Nucleus accumbens (tissue), 56 donors: Measurements from ENCODE around the gene UBASH3A.
"Not testable (repeated sequence)": the region's sequence is repeated elsewhere in the genome, so short reads cannot be mapped to it uniquely, and the experiment has no call there.

Source experiments
- DNase-seq, 56 donors: peaks; one replicate each; lab custom pipeline; 2025; lab: John Stamatoyannopoulos, UW

UBASH3A gene

GRCh38 chr21:42463861-42464515 is 60.3 kb downstream of the UBASH3A start:
- DNase-seq = peak in 15 of 56 donors; percentile 4 to 68 (median 18)

GRCh38 chr21:42465008-42465802 is 61.5 kb downstream of the UBASH3A start:
- no peak for DNase-seq

- DNase-seq = no peak
Measured at GRCh38 chr21:42465803-42466127, 62.1 kb downstream of the UBASH3A start.

- no peak for DNase-seq
Measured at GRCh38 chr21:42466700-42467099, 63.0 kb downstream of the UBASH3A start.

- DNase-seq = peak in 1 of 56 donors; percentile 5
Measured at GRCh38 chr21:42467140-42467983, 63.7 kb downstream of the UBASH3A start.

GRCh38 chr21:42468491-42469131 is 64.9 kb downstream of the UBASH3A start:
- DNase-seq = peak in 1 of 56 donors; percentile 11

GRCh38 chr21:42469272-42469671 is 65.6 kb downstream of the UBASH3A start:
- DNase-seq = no peak

- not testable (repeated sequence) for DNase-seq
Measured at GRCh38 chr21:42469726-42470125, 66.0 kb downstream of the UBASH3A start.

GRCh38 chr21:42471206-42471605 is 67.5 kb downstream of the UBASH3A start:
- no peak for DNase-seq

GRCh38 chr21:42471716-42472330 is 68.1 kb downstream of the UBASH3A start:
- DNase-seq = no peak

GRCh38 chr21:42472521-42472920 is 68.8 kb downstream of the UBASH3A start:
- no peak for DNase-seq

GRCh38 chr21:42473498-42474042 is 69.9 kb downstream of the UBASH3A start:
- no peak for DNase-seq

- peak in 19 of 56 donors; percentile 13 to 76 (median 50) for DNase-seq
Measured at GRCh38 chr21:42474043-42474831, 70.5 kb downstream of the UBASH3A start.

- DNase-seq = no peak
Measured at GRCh38 chr21:42475036-42475435, 71.3 kb downstream of the UBASH3A start.

- no peak for DNase-seq
Measured at GRCh38 chr21:42475526-42476387, 72.1 kb downstream of the UBASH3A start.

GRCh38 chr21:42476388-42477331 is 73.0 kb downstream of the UBASH3A start:
- DNase-seq = no peak

- DNase-seq = no peak
Measured at GRCh38 chr21:42478504-42478903, 74.8 kb downstream of the UBASH3A start.
